Colonic mucosa (tissue), 4 donors: Measurements from ENCODE around the gene ZNF785. TPM values are rescaled to one million over a fixed set of nuclear protein-coding genes. Genes with fewer than 3 reads are reported as not detected.
"Not testable (repeated sequence)": the region's sequence is repeated elsewhere in the genome, so short reads cannot be mapped to it uniquely, and the experiment has no call there.

Source experiments
- DNase-seq: peaks from one replicate; pipeline ENCODE4 v3.0.0-alpha.2; 2020
- H3K27ac ChIP-seq: fragments of 200-600 bp; one replicate; pipeline ENCODE4 v1.8.0; 2021
- H3K27me3 ChIP-seq: fragments of 200-600 bp; one replicate; pipeline ENCODE4 v1.8.0; 2021
- H3K36me3 ChIP-seq: fragments of 200-600 bp; one replicate; pipeline ENCODE4 v1.8.0; 2021
- H3K4me1 ChIP-seq: fragments of 200-600 bp; one replicate; pipeline ENCODE4 v1.8.0; 2021; ENCODE audit warnings: mild to moderate bottlenecking
- H3K4me3 ChIP-seq: fragments of 200-600 bp; one replicate; pipeline ENCODE4 v1.8.0; 2021
- H3K9ac ChIP-seq, 2 donors: one replicate each; pipeline ENCODE4 v1.7.0; 2013; ENCODE audit warnings: control low read depth in 2 of 2, low read depth in 2 of 2, low read length in 2 of 2
- H3K9me3 ChIP-seq: fragments of 200-600 bp; one replicate; pipeline ENCODE4 v1.8.0; 2021
- intact Hi-C: fragments of 100-400 bp; cut with DNase I; formaldehyde crosslinking; loops from one replicate; pipeline ENCODE4 v1.14.1; 2022
- total RNA-seq, 2 donors: library from RNA; stranded (reverse); fragmentation: NEBNext Ultra II Directional in 1 of 2; extraction: Animal tissue kit (Norgen Biotek cat#: 25700) in 1 of 2; gene quantifications; one replicate each; pipeline ENCODE4 v1.2.1, GENCODE V29; 2021
- TF ChIP-seq, protein P1 (sequence below): fragments of 200-600 bp; IDR thresholded peaks from one replicate; pipeline ENCODE4 v1.8.0; 2022; ENCODE audit warnings: antibody characterized with exemption, mild to moderate bottlenecking
- donor health status: healthy.
- donor health status: DM: no; HTN: no; CAD: no.
- donor health status: DM: no; HTN: no; CAD: no.

The ZNF785 gene
- 10 to 100 TPM; 12.7 to 13.3 TPM for total RNA-seq

DNA sequence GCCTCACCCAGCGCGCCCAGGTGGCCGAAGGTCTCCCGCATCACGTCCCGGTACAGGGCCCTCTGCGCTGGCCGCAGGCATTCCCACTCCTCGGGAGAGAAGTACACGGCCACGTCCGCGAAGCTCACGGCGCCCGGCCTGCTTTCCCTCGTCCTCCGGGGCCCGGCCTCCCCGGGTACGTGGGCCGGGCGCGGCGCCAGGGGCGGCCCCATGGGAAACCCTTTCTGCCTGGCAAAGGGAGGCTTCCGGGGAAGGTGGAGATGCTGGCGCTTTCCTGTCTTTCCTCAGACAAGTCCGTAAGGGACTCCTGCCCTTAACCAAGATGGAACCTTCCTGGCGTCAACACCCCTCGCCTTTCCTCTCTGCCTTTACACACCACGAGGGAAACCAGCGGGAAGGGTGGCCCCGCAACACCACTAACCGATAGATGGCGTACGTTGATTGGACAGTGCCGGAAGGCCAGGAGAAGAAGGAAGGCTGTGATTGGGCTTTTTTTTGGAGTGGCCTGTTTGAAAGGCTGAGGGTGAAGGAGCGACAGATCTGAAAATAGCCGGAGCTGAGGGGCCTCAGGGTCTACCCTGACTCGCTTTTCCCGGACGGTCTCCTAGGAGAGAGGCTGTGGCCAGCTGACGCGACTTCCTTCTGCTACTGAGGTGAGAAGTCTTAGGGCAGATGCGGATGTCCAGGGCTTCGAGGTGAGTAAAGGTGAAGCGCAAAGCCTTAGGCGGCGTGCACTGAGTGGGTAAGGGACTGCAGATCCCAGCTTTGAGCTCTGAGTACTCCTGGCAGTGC lies at the start of gene ZNF785:
TSS of gene ZNF785 (minus strand) at position 298 of the 792 bp plus-strand sequence. CDS start at position 212, 86 bp downstream.
- H3K4me1 ChIP-seq = no peaks in the 10 kb centered on the region

DNA sequence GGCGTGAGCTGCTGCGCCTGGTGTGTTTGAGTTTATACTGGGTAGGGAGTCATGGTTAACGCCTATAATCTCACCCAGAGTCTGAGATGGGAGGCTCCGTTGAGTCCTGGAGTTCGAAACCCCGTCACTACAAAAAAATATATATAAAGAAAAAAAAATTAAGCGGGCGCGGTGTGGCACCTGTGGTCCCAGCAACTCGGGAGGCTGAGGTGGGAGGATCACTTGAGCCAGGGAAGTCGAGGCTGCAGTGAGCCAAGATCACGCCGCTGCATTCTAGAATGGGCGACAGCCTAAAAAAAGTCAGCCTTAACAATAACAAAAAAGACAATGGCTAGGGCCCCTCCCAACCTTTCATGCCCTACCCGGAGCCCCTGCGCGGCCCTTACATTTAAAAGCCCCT lies 48.0 kb upstream of the ZNF785 start:
- H3K36me3 ChIP-seq = no peaks in the 10 kb centered on the region
- peak overlapping the region; percentile 76 to 77 for H3K9ac ChIP-seq
- peak overlapping the region; percentile 93 for H3K27ac ChIP-seq
- H3K27me3 ChIP-seq = no peaks in the 10 kb centered on the region
- no peaks in the 10 kb centered on the region for H3K4me1 ChIP-seq
- no peaks in the 10 kb centered on the region for H3K9me3 ChIP-seq
- TF ChIP-seq, protein P1, sequence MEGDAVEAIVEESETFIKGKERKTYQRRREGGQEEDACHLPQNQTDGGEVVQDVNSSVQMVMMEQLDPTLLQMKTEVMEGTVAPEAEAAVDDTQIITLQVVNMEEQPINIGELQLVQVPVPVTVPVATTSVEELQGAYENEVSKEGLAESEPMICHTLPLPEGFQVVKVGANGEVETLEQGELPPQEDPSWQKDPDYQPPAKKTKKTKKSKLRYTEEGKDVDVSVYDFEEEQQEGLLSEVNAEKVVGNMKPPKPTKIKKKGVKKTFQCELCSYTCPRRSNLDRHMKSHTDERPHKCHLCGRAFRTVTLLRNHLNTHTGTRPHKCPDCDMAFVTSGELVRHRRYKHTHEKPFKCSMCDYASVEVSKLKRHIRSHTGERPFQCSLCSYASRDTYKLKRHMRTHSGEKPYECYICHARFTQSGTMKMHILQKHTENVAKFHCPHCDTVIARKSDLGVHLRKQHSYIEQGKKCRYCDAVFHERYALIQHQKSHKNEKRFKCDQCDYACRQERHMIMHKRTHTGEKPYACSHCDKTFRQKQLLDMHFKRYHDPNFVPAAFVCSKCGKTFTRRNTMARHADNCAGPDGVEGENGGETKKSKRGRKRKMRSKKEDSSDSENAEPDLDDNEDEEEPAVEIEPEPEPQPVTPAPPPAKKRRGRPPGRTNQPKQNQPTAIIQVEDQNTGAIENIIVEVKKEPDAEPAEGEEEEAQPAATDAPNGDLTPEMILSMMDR = no peak
- peak overlapping the region; percentile 69 for H3K4me3 ChIP-seq
- intact Hi-C loops = no loop called here
- no peak for DNase-seq

More for the DNA sequence above, at the start of gene ZNF785:
- Histone ChIP-seq H3K4me3 (peak within 1 kb of the TSS; percentile 84), H3K9me3 (no peaks in the 10 kb centered on the region), H3K27ac (peak within 1 kb of the TSS; percentile 94), H3K27me3 (no peaks in the 10 kb centered on the region), H3K36me3 (no peaks in the 10 kb centered on the region), H3K9ac (peak within 1 kb of the TSS; percentile 72 to 76)
- TF ChIP-seq, protein P1 = peak; percentile 20
- DNase-seq = peak; percentile 98
- intact Hi-C loops = no loop called here

DNA sequence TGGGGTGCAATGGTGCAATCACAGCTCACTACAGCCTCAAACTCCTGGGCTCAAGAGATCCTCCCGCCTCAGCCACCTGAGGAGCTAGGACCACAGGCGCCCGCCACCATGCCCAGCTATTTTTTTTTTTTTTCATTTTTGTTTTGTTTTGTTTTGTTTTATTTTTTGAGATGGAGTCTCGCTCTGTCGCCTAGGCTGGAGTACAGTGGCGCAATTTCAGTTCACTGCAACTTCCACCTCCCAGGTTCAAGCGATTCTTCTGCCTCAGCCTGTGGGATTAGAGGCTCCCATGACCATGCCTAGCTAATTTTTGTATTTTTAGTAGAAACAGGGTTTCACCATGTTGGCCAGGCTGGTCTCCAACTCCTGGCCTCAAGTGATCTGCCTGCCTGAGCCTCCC lies 47.0 kb upstream of the ZNF785 start:
- H3K4me3 ChIP-seq, H3K4me1 ChIP-seq, H3K9me3 ChIP-seq, H3K36me3 ChIP-seq, H3K27ac ChIP-seq, H3K9ac ChIP-seq, intact Hi-C loops, H3K27me3 ChIP-seq, DNase-seq: not testable (repeated sequence)

DNA sequence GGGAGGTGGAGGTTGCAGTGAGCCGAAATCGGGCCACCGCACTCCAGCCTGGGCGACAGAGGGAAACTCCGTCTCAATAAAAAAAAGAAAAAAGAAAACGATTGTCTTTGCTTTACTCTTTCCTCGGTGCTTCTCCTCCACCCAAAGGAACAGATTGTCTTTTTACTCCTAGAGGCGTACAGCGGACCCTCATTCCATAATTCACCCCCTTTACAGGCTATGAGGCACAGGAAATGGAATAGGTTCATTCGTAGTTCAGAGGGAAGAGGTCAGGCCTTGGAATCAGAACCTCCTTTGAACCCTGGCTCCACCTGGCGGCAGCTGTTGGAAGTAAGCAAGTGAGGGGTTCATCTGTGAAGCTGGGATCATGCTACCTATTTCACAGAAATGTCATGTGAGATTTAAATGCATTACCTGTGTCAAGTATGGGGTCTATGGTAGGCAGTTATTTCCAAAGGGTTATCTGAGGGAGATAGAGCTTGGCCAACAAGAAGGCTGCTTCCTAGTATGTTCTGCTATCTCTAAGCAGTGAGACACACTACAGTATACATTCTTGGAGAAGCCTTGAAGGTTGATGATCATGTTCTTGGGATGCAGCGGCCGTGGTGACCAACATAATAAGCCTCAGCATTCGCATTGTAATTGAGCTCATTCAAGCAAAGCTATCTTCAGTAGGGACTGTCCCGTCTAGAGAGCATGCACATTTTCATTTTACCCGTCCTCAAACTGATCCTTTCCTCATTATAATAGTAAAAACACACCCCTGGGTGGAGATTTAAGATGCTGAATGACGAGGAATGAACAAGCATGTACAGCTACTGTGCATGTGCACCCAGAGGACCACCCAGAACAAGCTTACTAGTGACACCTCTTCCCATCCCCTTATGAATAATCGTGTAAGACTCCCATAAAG lies 43.4 kb upstream of the ZNF785 start:
- DNase-seq = peak; percentile 97
- no peak overlapping the region for H3K4me3 ChIP-seq
- H3K27ac ChIP-seq = no peak overlapping the region
- H3K9me3 ChIP-seq = no peaks in the 10 kb centered on the region
- TF ChIP-seq, protein P1 = peak; percentile 87
- no peak overlapping the region for H3K9ac ChIP-seq
- no peaks in the 10 kb centered on the region for H3K36me3 ChIP-seq
- intact Hi-C loops = loop anchor here (10.0 kb wide), 1 partner anchor 194 kb away; the partner anchor contains the start of gene DCTPP1
- no peaks in the 10 kb centered on the region for H3K4me1 ChIP-seq
- no peaks in the 10 kb centered on the region for H3K27me3 ChIP-seq

DNA sequence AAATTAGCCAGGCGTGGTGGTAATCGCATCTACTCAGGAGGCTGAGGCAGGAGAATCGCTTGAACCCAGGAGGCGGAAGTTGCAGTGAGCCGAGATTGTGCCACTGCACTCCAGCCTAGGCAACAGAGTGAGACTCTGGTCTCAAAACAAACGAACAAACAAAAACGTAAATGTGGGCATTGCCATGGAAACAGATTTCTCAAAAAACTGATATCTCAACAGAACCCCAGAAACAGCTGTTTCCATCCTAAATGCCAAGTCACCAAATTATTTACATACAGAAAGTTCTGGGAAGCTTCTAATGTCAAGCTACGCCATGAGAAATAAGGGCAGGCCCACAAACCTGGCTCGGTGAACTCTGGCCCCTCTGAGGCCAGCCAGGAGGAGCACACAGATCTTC lies 40.7 kb upstream of the ZNF785 start:
- H3K4me3 ChIP-seq = no peak overlapping the region
- H3K4me1 ChIP-seq = no peaks in the 10 kb centered on the region
- no peak overlapping the region for H3K27ac ChIP-seq
- TF ChIP-seq, protein P1 = no peak
- no peaks in the 10 kb centered on the region for H3K9me3 ChIP-seq
- H3K9ac ChIP-seq = no peak overlapping the region
- H3K27me3 ChIP-seq = no peaks in the 10 kb centered on the region
- no peaks in the 10 kb centered on the region for H3K36me3 ChIP-seq
- intact Hi-C loops = loop anchor here (10.0 kb wide), 1 partner anchor 191 kb away; the partner anchor contains the start of gene DCTPP1
- no peak for DNase-seq
